ENCODE data around the gene PRKG1.

PRKG1 gene

GRCh38 chr10:52212802-52213201 is 1138.5 kb downstream of the PRKG1 start:
- no peak for TF ChIP-seq FOXP2 (optimal IDR thresholded peaks at IDR 0.05; ENCODE audit: borderline replicate concordance, extremely low read depth, extremely low read length, insufficient read depth)
- no peak for TF ChIP-seq POLR2AphosphoS5 (IDR thresholded peaks at IDR 0.05; ENCODE audit: low read depth, low read length)
- TF ChIP-seq TAF1 (IDR thresholded peaks at IDR 0.05; ENCODE audit: borderline replicate concordance, insufficient read depth, low read length), result no peak
- TF ChIP-seq SIN3A (IDR thresholded peaks at IDR 0.05; ENCODE audit: borderline replicate concordance, insufficient read depth, low read length), result no peak
- no peak for TF ChIP-seq REST (IDR thresholded peaks at IDR 0.05; ENCODE audit: insufficient read depth in 1 of 2, low read depth in 2 of 2, low read length in 2 of 2)

GRCh38 chr10:52213321-52213752 is 1139.0 kb downstream of the PRKG1 start:
- no peak for TF ChIP-seq TAF1 (IDR thresholded peaks at IDR 0.05; ENCODE audit: borderline replicate concordance, insufficient read depth, low read length)
- TF ChIP-seq REST (IDR thresholded peaks at IDR 0.05; ENCODE audit: insufficient read depth in 1 of 2, low read depth in 2 of 2, low read length in 2 of 2), result no peak
- no peak for TF ChIP-seq SIN3A (IDR thresholded peaks at IDR 0.05; ENCODE audit: borderline replicate concordance, insufficient read depth, low read length)
- no peak for TF ChIP-seq FOXP2 (optimal IDR thresholded peaks at IDR 0.05; ENCODE audit: borderline replicate concordance, extremely low read depth, extremely low read length, insufficient read depth)
- TF ChIP-seq POLR2AphosphoS5 (IDR thresholded peaks at IDR 0.05; ENCODE audit: low read depth, low read length), result no peak

GRCh38 chr10:52215745-52216361 is 1141.6 kb downstream of the PRKG1 start:
- TF ChIP-seq SIN3A (IDR thresholded peaks at IDR 0.05; ENCODE audit: borderline replicate concordance, insufficient read depth, low read length) (no peak), REST (IDR thresholded peaks at IDR 0.05; ENCODE audit: insufficient read depth in 1 of 2, low read depth in 2 of 2, low read length in 2 of 2) (no peak), POLR2AphosphoS5 (IDR thresholded peaks at IDR 0.05; ENCODE audit: low read depth, low read length) (no peak), FOXP2 (optimal IDR thresholded peaks at IDR 0.05; ENCODE audit: borderline replicate concordance, extremely low read depth, extremely low read length, insufficient read depth) (no peak), TAF1 (IDR thresholded peaks at IDR 0.05; ENCODE audit: borderline replicate concordance, insufficient read depth, low read length) (no peak)

- no peak for TF ChIP-seq SIN3A (IDR thresholded peaks at IDR 0.05; ENCODE audit: borderline replicate concordance, insufficient read depth, low read length)
- no peak for TF ChIP-seq REST (IDR thresholded peaks at IDR 0.05; ENCODE audit: insufficient read depth in 1 of 2, low read depth in 2 of 2, low read length in 2 of 2)
- no peak for TF ChIP-seq FOXP2 (optimal IDR thresholded peaks at IDR 0.05; ENCODE audit: borderline replicate concordance, extremely low read depth, extremely low read length, insufficient read depth)
- no peak for TF ChIP-seq POLR2AphosphoS5 (IDR thresholded peaks at IDR 0.05; ENCODE audit: low read depth, low read length)
- no peak for TF ChIP-seq TAF1 (IDR thresholded peaks at IDR 0.05; ENCODE audit: borderline replicate concordance, insufficient read depth, low read length)
These were observed 1142.6 kb downstream of the PRKG1 start for GRCh38 chr10:52216852-52217251.
